T-helper 2 cell treated with Interferon-gamma antibody and Interleukin-4, amounts not matched to agents 5 μg/mL and 100 μg/mL, for 36 hours (primary cell): ENCODE results near the gene CDH9.
"Not testable (repeated sequence)": the region's sequence is repeated elsewhere in the genome, so short reads cannot be mapped to it uniquely, and the experiment has no call there.

Experiments
- DNase-seq: peaks from one replicate; pipeline ENCODE4 v3.0.0; 2021; ENCODE audit warnings: low spot score
- H3K27ac Mint-ChIP-seq: one replicate; pipeline ENCODE4 v1.8.0; 2021; ENCODE audit warnings: mild to moderate bottlenecking, mixed read lengths
- H3K27me3 Mint-ChIP-seq: one replicate; pipeline ENCODE4 v1.8.0; 2021; ENCODE audit warnings: low read depth, mixed read lengths
- H3K36me3 Mint-ChIP-seq: one replicate; pipeline ENCODE4 v1.8.0; 2021; ENCODE audit warnings: low read depth, mixed read lengths
- H3K4me1 Mint-ChIP-seq: one replicate; pipeline ENCODE4 v1.8.0; 2021; ENCODE audit warnings: low read depth, mixed read lengths
- H3K4me3 Mint-ChIP-seq: one replicate; pipeline ENCODE4 v1.8.0; 2022; ENCODE audit warnings: mild to moderate bottlenecking, moderate library complexity, mixed read lengths
- H3K9me3 Mint-ChIP-seq: one replicate; pipeline ENCODE4 v1.8.0; 2021; ENCODE audit warnings: mixed read lengths

The CDH9 gene

GRCh38 chr5:26903469-26903868, 134.9 kb downstream of the CDH9 start:
- Mint-ChIP-seq H3K27ac (no peak overlapping the region), H3K4me1 (no peaks in the 10 kb centered on the region), H3K27me3 (no peaks in the 10 kb centered on the region), H3K9me3 (peaks cover 12% of the 10 kb centered on the region), H3K36me3 (no peaks in the 10 kb centered on the region), H3K4me3 (no peak overlapping the region)
- no peak for DNase-seq

- Mint-ChIP-seq H3K27ac (no peak overlapping the region), H3K36me3 (no peaks in the 10 kb centered on the region), H3K4me1 (no peaks in the 10 kb centered on the region), H3K4me3 (no peak overlapping the region), H3K27me3 (no peaks in the 10 kb centered on the region), H3K9me3 (peaks cover 53% of the 10 kb centered on the region)
- no peak for DNase-seq
Observed at GRCh38 chr5:26894719-26895263, 143.6 kb downstream of the CDH9 start.

GRCh38 chr5:26893078-26893477, 145.3 kb downstream of the CDH9 start:
- Mint-ChIP-seq H3K4me3 (no peak overlapping the region), H3K27ac (no peak overlapping the region), H3K9me3 (peaks cover 43% of the 10 kb centered on the region), H3K27me3 (no peaks in the 10 kb centered on the region), H3K36me3 (no peaks in the 10 kb centered on the region), H3K4me1 (no peaks in the 10 kb centered on the region)
- DNase-seq, result no peak

GRCh38 chr5:26889815-26890214, 148.6 kb downstream of the CDH9 start:
- Mint-ChIP-seq H3K36me3 (no peaks in the 10 kb centered on the region), H3K9me3 (peaks cover 27% of the 10 kb centered on the region), H3K4me3 (no peak overlapping the region), H3K4me1 (no peaks in the 10 kb centered on the region), H3K27me3 (no peaks in the 10 kb centered on the region), H3K27ac (no peak overlapping the region)
- DNase-seq, result no peak

- DNase-seq, result no peak
- Mint-ChIP-seq H3K4me3 (no peak overlapping the region), H3K27ac (no peak overlapping the region), H3K27me3 (no peaks in the 10 kb centered on the region), H3K9me3 (peaks cover 34% of the 10 kb centered on the region), H3K4me1 (no peaks in the 10 kb centered on the region), H3K36me3 (no peaks in the 10 kb centered on the region)
Observed at GRCh38 chr5:26884481-26884880, 153.9 kb downstream of the CDH9 start.

- DNase-seq, result no peak
- no peak overlapping the region for H3K4me3 Mint-ChIP-seq
- no peaks in the 10 kb centered on the region for H3K27me3 Mint-ChIP-seq
- no peak overlapping the region for H3K27ac Mint-ChIP-seq
- peaks cover 39% of the 10 kb centered on the region for H3K9me3 Mint-ChIP-seq
- no peaks in the 10 kb centered on the region for H3K36me3 Mint-ChIP-seq
- H3K4me1 Mint-ChIP-seq, result no peaks in the 10 kb centered on the region
Observed at GRCh38 chr5:26883375-26883774, 155.0 kb downstream of the CDH9 start.

GRCh38 chr5:26881901-26882300, 156.5 kb downstream of the CDH9 start:
- H3K27ac Mint-ChIP-seq, result no peak overlapping the region
- H3K27me3 Mint-ChIP-seq, result no peaks in the 10 kb centered on the region
- peaks cover 45% of the 10 kb centered on the region for H3K9me3 Mint-ChIP-seq
- no peaks in the 10 kb centered on the region for H3K4me1 Mint-ChIP-seq
- no peak overlapping the region for H3K4me3 Mint-ChIP-seq
- no peak for DNase-seq
- H3K36me3 Mint-ChIP-seq, result no peaks in the 10 kb centered on the region

- H3K27me3 Mint-ChIP-seq, result no peaks in the 10 kb centered on the region
- H3K4me3 Mint-ChIP-seq, result no peak overlapping the region
- H3K36me3 Mint-ChIP-seq, result no peaks in the 10 kb centered on the region
- no peak overlapping the region for H3K27ac Mint-ChIP-seq
- no peak for DNase-seq
- H3K4me1 Mint-ChIP-seq, result no peaks in the 10 kb centered on the region
- H3K9me3 Mint-ChIP-seq, result peaks cover 41% of the 10 kb centered on the region
Observed at GRCh38 chr5:26877154-26877553, 161.2 kb downstream of the CDH9 start.

- H3K9me3 Mint-ChIP-seq, result peaks cover 34% of the 10 kb centered on the region
- no peaks in the 10 kb centered on the region for H3K4me1 Mint-ChIP-seq
- H3K27ac Mint-ChIP-seq, result no peak overlapping the region
- no peak for DNase-seq
- no peak overlapping the region for H3K4me3 Mint-ChIP-seq
- H3K27me3 Mint-ChIP-seq, result no peaks in the 10 kb centered on the region
- no peaks in the 10 kb centered on the region for H3K36me3 Mint-ChIP-seq
Observed at GRCh38 chr5:26872337-26872736, 166.0 kb downstream of the CDH9 start.

GRCh38 chr5:26869781-26870180, 168.6 kb downstream of the CDH9 start:
- Mint-ChIP-seq H3K27me3 (no peaks in the 10 kb centered on the region), H3K4me3 (no peak overlapping the region), H3K4me1 (no peaks in the 10 kb centered on the region), H3K9me3 (peaks cover 44% of the 10 kb centered on the region), H3K36me3 (no peaks in the 10 kb centered on the region), H3K27ac (no peak overlapping the region)
- no peak for DNase-seq

GRCh38 chr5:26868504-26868903, 169.9 kb downstream of the CDH9 start:
- Mint-ChIP-seq H3K27me3 (no peaks in the 10 kb centered on the region), H3K36me3 (no peaks in the 10 kb centered on the region), H3K4me1 (no peaks in the 10 kb centered on the region), H3K9me3 (peaks cover 46% of the 10 kb centered on the region), H3K4me3 (no peak overlapping the region), H3K27ac (no peak overlapping the region)
- no peak for DNase-seq

GRCh38 chr5:26864061-26864460, 174.3 kb downstream of the CDH9 start:
- DNase-seq, result no peak
- H3K9me3 Mint-ChIP-seq, result peaks cover 39% of the 10 kb centered on the region
- no peaks in the 10 kb centered on the region for H3K4me1 Mint-ChIP-seq
- H3K36me3 Mint-ChIP-seq, result no peaks in the 10 kb centered on the region
- H3K27me3 Mint-ChIP-seq, result no peaks in the 10 kb centered on the region
- H3K27ac Mint-ChIP-seq, result no peak overlapping the region
- H3K4me3 Mint-ChIP-seq, result no peak overlapping the region

GRCh38 chr5:26856238-26856637, 182.1 kb downstream of the CDH9 start:
- Mint-ChIP-seq H3K9me3 (peaks cover 58% of the 10 kb centered on the region), H3K27ac (no peak overlapping the region), H3K27me3 (no peaks in the 10 kb centered on the region), H3K4me1 (no peaks in the 10 kb centered on the region), H3K36me3 (no peaks in the 10 kb centered on the region), H3K4me3 (no peak overlapping the region)
- DNase-seq, result no peak

- not testable (repeated sequence) for H3K27ac Mint-ChIP-seq, H3K27me3 Mint-ChIP-seq, H3K4me3 Mint-ChIP-seq, DNase-seq, H3K36me3 Mint-ChIP-seq, H3K4me1 Mint-ChIP-seq
- H3K9me3 Mint-ChIP-seq, result peaks cover 50% of the 10 kb centered on the region
Observed at GRCh38 chr5:26852450-26852849, 185.9 kb downstream of the CDH9 start.

GRCh38 chr5:26847041-26847736, 191.2 kb downstream of the CDH9 start:
- Mint-ChIP-seq H3K4me1 (no peaks in the 10 kb centered on the region), H3K9me3 (peaks cover 43% of the 10 kb centered on the region), H3K4me3 (no peak overlapping the region)

More at GRCh38 chr5:26847041-26847736, 191.2 kb downstream of the CDH9 start:
- Mint-ChIP-seq H3K36me3 (no peaks in the 10 kb centered on the region), H3K27ac (no peak overlapping the region), H3K27me3 (no peaks in the 10 kb centered on the region)
- no peak for DNase-seq
